Measurements from ENCODE around the gene SYNM.
A peak's percentile ranks its signal among the peaks of the same experiment; 100 is the strongest.

SYNM gene

DNA sequence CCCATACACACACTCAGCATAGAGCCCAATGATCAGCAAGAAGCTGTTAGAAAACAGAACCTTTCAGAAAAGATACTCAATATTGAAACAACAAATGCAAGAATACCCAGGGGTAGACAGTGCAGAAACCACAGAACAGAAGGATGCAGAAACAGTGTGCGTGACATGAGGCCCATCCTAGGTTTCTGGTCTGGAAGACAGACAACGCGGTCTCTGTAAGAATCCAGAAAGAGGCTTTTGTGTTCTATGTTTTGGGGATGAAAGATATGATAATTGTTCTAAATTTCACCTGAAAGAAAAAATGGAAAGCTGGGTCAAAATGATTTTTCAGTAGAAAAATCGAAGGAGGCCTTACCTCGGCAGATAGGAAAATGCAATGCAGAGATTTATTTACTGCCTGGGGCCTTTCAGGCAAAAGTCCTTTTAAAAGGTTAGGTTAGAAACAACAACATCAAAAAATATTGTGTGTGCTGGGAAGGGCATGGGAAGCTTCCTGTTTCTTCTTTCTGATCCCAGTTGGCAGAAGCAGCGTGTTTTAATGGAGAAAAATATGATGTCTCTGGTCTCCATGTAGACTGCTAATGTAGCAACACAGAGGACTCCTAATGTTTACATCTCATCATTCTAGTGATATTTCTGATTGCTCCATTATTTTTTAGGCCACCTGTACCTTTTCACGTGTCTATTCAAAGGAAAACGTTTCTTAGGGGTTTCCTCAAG lies 17.0 kb downstream of the SYNM start:
- FAIRE-seq (no peak), DNase-seq (ENCODE audit: low spot score) (no peak)

DNA sequence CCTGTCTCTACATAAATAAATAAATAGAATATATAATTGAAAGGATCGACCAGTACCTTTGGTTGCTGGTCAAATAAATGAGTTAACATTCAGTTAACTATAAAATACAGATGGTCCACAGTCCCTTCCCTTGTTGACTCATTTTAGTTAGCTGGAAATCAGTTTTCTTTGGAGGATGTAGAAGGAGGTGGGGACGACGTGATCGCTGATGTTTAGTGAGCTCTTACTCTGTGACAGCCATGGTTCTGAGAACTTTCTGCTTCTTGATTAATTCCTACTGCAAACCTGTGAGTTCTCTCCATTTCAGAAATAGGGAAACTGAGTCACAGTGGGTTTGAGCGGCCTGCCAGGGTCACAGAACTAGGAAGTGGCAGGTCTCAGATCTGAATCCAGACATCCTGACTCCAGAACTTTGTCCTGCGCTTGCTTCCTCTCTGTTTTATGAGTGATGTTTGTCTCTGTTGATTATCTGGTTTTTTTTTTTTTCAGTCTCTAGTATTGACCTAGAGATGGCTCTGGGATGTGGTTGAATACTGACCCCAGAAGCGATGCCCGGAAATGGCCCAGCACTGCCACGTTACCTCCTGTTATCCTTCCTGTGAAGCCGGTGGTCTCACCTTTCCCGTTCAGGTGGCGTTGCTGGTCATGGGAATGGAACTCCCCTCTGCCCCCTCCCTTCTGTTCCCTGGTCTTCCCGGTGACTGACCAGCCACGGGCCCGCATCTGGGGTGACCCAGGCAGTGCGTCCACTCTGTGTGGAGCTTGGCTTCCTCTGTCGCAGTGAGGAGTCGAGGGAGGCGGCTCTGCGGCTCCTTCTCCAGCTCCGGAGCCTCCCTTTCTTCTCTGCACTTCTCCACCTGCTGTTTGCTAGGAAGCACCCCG lies 18.2 kb downstream of the SYNM start:
- no peak for DNase-seq (ENCODE audit: low spot score)
- FAIRE-seq = no peak

DNA sequence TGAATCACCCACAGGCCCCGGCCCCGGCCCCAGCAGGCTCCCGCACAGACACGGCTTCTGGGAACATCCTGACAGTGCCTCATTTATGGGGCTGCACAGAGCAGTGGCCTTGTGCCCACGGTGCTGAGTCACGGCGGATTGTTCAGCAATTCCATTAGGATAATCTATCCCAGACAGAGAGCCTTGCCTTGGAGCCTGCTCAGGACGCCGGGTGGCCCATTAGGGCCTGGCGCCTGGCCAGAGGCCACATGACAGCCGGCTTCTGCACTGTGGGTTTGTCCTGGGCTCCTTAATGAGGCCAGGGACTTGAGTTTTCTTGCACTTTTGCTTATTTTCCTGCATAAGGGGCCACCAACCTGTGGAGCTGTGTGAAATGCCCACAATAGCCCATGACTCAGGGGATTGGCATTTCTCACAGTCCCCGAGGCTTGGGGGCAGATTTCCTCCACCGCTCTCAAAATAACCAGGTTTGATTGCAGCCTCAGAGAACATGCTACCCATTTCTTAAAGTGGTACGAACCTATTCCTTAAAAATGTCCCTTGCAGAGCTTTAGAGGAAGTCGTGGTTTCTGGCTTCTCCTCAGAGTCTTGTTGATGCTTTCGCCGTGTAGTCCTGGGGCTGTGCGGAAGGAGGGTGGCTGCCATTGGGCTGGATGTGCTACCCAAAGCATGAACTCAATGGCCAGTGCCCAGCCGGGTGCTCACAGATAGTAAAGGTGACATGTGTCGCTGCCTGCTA lies 19.0 kb downstream of the SYNM start:
- FAIRE-seq = peak; percentile 82

DNA sequence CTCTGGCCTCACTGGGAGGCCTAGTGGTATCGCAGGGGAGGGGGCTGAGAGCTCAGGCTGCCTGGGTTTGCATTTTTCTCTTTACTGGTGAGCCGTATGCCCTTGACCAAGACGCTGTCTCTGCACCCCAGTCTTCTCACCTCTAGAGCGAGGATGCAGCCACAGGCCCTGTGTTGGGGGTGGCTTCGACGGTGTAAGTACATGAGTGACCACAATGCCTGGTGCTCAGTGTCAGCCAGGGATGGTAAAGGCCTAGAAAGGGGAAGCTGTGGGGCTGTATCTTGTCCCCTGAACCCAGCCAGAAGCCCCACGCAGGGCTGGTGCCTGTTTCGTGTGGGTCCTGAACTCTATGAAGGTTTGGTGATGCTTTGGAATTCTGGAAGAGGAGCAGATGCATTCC lies 19.8 kb downstream of the SYNM start:
- DNase-seq (ENCODE audit: low spot score) = no peak
- no peak for FAIRE-seq

More for the DNA sequence above, 19.0 kb downstream of the SYNM start:
- peak; percentile 93 for DNase-seq (ENCODE audit: low spot score)

DNA sequence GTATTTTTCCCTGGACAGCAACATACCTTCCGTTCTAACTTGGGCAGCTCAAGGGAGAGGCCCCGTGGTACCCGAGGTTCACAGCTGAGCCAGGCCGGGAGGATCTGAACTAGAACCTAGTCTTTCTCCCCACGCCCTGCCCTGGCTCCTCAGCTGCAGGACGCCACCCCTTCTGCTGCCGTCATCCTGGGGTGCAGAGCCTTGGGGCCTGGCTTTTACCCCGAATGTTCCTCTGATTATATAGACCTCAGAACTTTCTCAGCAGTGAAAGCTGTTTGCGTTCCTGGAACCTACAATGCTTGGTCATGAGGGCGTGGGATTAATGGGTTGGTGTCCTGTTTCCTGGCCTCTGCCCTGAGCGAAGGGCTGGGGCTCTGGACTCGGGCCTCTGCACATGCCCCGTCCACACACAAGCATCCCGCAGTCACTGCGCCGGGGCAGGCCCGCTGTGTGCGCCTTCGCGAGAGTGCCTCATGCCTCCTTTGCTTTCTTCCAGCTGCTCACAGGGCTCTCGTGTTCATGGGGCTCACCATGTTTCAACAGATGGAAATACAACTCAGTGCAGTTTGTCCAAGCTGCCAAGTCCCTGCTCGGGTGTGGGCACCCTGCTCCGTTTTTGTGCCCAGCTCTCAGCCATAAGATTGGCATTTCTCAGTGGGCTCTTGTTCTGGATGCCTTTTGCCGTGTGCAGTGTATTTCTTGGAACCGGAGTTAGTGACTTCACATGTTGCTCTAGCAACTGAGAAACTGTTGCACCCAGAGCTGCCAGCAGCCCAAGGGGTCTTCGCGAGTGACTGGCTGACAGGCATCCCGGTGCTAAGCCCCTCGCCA lies 20.4 kb downstream of the SYNM start:
- peak; percentile 69 for FAIRE-seq
- DNase-seq (ENCODE audit: low spot score) = no peak

DNA sequence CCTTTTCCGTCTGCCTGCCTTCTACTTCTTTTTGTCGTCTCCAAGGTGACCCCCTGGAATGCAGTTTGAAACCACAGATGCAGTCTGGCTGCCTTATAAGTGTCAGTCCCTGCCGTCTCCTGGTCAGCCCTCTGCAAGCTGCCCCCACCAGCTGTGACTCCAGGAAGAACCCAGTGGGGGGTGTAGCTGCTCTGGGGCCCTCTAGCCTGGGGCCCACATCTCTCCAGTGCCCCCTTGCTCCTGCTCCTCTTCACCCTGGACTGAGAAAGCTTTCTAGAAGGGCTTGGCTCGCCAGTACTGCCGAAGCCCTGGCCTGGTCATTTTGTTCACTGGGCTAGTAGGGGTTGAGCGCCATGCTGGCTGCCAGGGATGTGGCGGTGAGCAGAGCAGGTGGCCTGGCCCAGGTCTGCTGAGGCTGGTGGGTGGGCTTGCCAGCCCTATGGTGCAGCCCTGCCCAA lies 21.3 kb downstream of the SYNM start:
- no peak for FAIRE-seq
- no peak for DNase-seq (ENCODE audit: low spot score)

DNA sequence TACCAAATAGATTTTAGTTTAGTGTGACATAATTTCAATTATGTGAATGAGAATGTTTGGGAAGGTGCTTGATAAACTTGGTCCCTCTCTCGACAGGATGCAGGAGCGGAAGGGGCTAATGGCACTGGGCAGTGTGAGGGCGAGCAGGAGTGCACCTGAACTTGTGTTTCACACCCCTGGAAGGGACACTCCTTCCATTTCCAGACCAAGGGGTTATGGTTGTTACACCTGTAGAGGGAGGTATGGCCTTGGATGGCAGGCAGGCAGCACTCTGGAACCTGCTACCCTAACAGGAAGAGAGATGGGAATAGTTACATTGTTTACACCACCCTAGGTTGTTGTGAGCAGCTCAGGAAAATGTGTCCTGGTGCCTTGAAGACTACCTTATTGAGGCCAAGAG lies 22.1 kb downstream of the SYNM start:
- FAIRE-seq = peak; percentile 20

DNA sequence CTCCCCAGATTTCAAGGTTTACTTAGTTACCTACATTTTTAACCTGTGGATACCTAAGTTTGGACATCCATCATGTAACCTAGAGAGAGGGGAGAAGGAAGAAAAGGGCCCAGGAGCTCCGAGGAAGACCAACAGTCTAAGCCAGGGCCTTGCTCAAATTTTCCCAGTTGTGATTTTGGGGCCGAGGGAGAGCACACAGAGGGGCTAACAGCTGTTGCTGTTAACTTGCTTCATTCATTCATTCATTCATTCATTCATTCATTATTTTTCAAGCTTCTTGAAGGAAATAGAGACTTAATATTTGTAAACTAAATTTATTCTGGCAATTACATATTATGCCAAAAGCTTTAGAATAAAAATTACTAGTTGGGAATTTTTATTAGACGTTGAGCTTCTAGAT lies 22.9 kb downstream of the SYNM start:
- DNase-seq (ENCODE audit: low spot score) (no peak), FAIRE-seq (no peak)

More for the DNA sequence above, 22.1 kb downstream of the SYNM start:
- no peak for DNase-seq (ENCODE audit: low spot score)

DNA sequence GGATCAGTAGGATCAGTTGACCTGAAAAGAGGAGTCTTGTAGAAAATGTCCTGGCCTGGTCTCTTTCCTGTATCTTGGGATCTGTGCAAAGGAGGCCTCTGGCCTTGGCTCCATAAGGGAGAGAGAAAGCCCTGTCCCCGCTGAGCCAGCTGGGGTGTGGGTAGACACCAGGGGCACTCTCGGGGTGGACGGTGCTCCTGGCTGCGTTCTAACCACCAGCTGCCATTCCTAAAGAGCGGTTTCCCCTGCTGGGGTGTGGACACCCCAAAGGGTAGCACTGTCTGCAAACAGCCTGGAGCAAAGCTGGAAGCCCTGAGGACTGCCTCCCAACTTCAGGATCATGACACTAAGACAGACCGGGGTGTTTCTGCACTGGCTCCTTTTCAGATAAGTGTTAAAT lies 23.5 kb downstream of the SYNM start:
- FAIRE-seq (no peak), DNase-seq (ENCODE audit: low spot score) (no peak)

DNA sequence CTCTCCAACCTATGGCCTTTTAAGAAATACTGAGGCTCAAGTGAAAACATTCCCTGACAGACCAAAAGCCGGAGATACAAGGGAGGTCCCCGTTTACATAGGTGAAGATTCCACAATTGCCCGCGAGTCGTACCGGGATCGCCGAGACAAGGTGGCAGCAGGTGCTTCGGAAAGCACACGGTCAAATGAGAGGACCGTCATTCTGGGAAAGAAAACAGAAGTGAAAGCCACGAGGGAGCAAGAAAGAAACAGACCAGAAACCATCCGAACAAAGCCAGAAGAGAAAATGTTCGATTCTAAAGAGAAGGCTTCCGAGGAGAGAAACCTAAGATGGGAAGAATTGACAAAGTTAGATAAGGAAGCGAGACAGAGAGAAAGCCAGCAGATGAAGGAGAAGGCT lies 24.8 kb downstream of the SYNM start:
- DNase-seq (ENCODE audit: low spot score) = no peak
- FAIRE-seq = no peak

DNA sequence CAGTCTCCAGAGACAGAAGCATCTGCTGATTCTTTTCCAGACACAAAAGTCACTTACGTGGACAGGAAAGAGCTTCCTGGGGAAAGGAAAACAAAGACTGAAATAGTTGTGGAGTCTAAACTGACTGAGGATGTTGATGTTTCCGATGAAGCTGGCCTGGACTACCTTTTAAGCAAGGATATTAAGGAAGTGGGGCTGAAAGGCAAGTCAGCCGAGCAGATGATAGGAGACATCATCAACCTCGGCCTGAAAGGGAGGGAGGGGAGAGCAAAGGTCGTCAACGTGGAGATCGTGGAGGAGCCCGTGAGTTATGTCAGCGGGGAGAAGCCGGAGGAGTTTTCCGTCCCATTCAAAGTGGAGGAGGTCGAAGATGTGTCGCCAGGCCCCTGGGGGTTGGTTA lies 25.4 kb downstream of the SYNM start:
- DNase-seq (ENCODE audit: low spot score) (no peak), FAIRE-seq (no peak)

DNA sequence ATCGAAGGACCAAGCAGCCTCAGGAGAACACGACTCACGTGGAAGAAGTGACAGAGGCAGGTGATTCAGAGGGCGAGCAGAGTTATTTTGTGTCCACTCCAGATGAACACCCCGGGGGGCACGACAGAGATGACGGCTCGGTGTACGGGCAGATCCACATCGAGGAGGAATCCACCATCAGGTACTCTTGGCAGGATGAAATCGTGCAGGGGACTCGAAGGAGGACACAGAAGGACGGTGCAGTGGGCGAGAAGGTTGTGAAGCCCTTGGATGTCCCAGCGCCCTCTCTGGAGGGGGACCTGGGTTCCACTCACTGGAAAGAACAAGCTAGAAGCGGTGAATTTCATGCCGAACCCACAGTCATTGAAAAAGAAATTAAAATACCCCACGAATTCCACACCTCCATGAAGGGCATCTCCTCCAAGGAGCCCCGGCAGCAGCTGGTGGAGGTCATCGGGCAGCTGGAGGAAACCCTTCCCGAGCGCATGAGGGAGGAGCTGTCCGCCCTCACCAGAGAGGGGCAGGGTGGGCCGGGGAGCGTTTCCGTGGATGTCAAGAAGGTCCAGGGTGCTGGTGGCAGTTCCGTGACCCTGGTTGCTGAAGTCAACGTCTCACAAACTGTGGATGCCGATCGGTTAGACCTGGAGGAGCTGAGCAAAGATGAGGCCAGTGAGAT lies 26.0 kb downstream of the SYNM start:
- FAIRE-seq = no peak
- no peak for DNase-seq (ENCODE audit: low spot score)

DNA sequence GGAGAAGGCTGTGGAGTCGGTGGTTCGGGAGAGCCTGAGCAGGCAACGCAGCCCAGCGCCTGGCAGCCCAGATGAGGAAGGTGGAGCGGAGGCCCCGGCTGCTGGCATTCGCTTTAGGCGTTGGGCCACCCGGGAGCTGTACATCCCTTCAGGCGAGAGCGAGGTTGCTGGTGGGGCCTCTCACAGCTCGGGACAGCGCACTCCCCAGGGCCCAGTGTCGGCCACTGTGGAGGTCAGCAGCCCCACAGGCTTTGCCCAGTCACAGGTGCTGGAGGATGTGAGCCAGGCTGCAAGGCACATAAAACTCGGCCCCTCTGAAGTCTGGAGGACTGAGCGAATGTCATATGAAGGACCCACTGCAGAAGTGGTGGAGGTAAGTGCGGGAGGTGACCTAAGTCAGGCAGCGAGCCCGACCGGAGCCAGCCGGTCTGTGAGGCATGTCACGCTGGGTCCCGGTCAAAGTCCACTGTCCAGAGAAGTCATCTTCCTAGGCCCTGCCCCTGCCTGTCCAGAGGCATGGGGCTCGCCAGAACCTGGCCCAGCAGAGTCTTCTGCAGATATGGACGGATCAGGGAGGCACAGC lies 26.7 kb downstream of the SYNM start:
- DNase-seq (ENCODE audit: low spot score) = no peak
- no peak for FAIRE-seq

DNA sequence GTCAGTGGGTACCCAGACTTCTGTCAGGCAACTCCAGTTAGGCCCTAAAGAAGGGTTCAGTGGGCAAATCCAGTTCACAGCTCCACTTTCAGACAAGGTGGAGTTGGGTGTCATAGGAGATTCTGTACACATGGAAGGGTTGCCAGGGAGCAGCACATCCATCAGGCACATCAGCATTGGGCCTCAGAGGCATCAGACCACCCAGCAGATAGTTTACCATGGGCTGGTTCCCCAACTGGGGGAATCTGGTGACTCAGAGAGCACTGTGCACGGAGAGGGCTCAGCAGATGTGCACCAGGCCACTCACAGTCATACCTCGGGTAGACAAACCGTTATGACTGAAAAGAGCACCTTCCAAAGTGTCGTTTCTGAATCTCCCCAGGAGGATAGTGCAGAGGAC lies 27.2 kb downstream of the SYNM start:
- no peak for FAIRE-seq
- DNase-seq (ENCODE audit: low spot score) = no peak

DNA sequence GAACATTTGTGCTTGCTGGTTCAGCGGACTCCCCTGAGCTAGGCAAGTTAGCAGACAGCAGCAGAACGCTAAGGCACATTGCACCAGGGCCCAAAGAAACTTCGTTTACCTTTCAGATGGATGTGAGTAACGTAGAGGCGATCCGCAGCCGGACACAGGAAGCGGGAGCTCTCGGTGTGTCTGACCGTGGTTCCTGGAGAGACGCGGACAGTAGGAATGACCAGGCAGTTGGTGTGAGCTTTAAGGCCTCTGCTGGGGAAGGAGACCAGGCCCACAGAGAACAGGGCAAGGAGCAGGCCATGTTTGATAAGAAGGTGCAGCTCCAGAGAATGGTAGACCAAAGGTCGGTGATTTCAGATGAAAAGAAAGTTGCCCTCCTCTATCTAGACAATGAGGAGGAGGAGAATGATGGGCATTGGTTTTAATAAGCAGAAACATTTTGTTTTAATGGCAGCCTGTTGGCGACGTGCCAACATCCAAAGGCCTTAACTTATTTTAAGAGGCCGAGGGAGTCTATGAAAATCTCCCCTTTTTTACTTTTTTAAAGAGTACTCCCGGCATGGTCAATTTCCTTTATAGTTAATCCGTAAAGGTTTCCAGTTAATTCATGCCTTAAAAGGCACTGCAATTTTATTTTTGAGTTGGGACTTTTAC lies 27.9 kb downstream of the SYNM start:
- FAIRE-seq (no peak), DNase-seq (ENCODE audit: low spot score) (no peak)

DNA sequence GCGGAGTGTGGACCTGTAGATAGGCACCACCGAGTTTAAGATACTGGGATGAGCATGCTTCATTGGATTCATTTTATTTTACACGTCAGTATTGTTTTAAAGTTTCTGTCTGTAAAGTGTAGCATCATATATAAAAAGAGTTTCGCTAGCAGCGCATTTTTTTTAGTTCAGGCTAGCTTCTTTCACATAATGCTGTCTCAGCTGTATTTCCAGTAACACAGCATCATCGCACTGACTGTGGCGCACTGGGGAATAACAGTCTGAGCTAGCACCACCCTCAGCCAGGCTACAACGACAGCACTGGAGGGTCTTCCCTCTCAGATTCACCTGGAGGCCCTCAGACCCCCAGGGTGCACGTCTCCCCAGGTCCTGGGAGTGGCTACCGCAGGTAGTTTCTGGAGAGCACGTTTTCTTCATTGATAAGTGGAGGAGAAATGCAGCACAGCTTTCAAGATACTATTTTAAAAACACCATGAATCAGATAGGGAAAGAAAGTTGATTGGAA lies 29.5 kb downstream of the SYNM start:
- no peak for DNase-seq (ENCODE audit: low spot score)
- no peak for FAIRE-seq

DNA sequence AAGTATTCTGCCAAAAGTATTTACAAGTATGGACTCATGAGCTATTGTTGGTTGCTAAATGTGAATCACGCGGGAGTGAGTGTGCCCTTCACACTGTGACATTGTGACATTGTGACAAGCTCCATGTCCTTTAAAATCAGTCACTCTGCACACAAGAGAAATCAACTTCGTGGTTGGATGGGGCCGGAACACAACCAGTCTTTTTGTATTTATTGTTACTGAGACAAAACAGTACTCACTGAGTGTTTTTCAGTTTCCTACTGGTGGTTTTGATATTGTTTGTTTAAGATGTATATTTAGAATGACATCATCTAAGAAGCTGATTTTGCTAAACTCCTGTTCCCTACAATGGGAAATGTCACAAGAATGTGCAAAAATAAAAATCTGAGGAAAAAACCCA lies 30.3 kb downstream of the SYNM start:
- FAIRE-seq (no peak), DNase-seq (ENCODE audit: low spot score) (no peak)

DNA sequence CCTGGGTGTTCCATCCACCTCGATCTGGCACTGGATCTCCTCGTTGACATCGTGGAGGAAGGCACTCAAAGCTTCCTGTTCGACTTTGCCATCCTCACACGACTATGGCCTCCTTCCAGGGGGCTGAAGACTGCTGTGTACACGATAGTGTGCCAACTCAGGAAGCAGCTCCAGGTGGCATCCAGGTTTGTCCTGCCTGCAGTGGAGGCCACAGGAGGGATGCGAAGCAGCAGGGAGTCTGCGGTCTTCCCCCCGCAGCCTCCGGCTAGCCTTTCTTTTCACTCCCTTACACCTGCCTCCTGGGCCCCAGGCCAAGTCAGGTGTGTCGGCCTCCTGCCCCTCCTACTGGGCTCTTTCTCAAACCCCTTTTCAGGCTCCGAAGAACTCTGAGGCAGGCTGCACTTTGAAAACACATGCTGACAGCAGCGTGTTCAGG lies 32.2 kb downstream of the SYNM start:
- no peak for FAIRE-seq
- no peak for DNase-seq (ENCODE audit: low spot score)

DNA sequence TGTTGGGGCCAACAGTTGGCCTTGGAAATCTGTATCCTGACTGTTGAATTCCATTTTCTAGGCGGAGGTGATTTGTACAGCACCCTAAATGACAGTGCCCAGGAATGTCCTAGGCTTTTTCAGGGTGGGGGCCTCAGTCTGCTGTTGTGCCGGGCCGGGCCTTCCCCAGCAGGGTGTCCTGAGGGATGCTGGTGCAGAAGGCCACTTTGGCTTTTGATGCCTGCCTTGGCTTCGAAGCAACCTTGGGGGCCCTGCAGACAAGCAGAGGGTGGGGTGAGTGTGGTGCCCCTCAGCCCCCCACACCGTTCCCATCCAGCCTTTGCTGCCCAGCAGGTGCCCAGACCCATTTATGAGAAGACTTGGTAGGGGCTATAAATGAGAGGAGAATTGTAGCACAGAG lies 33.0 kb downstream of the SYNM start:
- DNase-seq (ENCODE audit: low spot score) (no peak), FAIRE-seq (no peak)

All from urothelium cell line (cell line).